Jurkat, Clone E6-1 (cell line): ENCODE results near the gene TUBA4A.

Experiments used
- DNase-seq: peaks from one replicate; pipeline ENCODE4 v3.0.0-alpha.2; 2011; ENCODE audit warnings: low read depth, low spot score
- H3K4me3 ChIP-seq: 2 replicates; pipeline ENCODE4 v1.5.1; 2011; ENCODE audit warnings: mild to moderate bottlenecking, low read length, control low read depth, moderate library complexity

TUBA4A gene

GRCh38 chr2:219219784-219220532 lies 33.8 kb downstream of the TUBA4A start:
- no peak for DNase-seq

GRCh38 chr2:219218732-219219701 lies 34.7 kb downstream of the TUBA4A start, which contains the start of gene ABCB6:
ABCB6 (minus strand) TSS chr2:219218958; CDS start chr2:219218673, 285 bp downstream.
- peak within 1 kb of the TSS; percentile 56 for H3K4me3 ChIP-seq
- peak; percentile 63 for DNase-seq

More at GRCh38 chr2:219219784-219220532, 33.8 kb downstream of the TUBA4A start:
- no peak overlapping the region for H3K4me3 ChIP-seq

- H3K4me3 ChIP-seq, result peak overlapping the region; percentile 56
These were observed 35.4 kb downstream of the TUBA4A start for GRCh38 chr2:219218217-219218731.

GRCh38 chr2:219216535-219216915 lies 37.2 kb downstream of the TUBA4A start:
- no peak for DNase-seq
- no peak overlapping the region for H3K4me3 ChIP-seq

More at GRCh38 chr2:219218217-219218731, 35.4 kb downstream of the TUBA4A start:
- no peak for DNase-seq

- no peak overlapping the region for H3K4me3 ChIP-seq
These were observed 37.7 kb downstream of the TUBA4A start for GRCh38 chr2:219215871-219216534.

GRCh38 chr2:219214786-219215185 lies 38.9 kb downstream of the TUBA4A start:
- H3K4me3 ChIP-seq, result no peak overlapping the region

More at GRCh38 chr2:219215871-219216534, 37.7 kb downstream of the TUBA4A start:
- no peak for DNase-seq

GRCh38 chr2:219214141-219214540 lies 39.6 kb downstream of the TUBA4A start:
- no peak for DNase-seq
- H3K4me3 ChIP-seq, result no peak overlapping the region

More at GRCh38 chr2:219214786-219215185, 38.9 kb downstream of the TUBA4A start:
- no peak for DNase-seq

GRCh38 chr2:219213486-219214071 lies 40.1 kb downstream of the TUBA4A start:
- no peak for DNase-seq
- H3K4me3 ChIP-seq, result no peak overlapping the region

- no peak for DNase-seq
- H3K4me3 ChIP-seq, result no peak overlapping the region
These were observed 40.7 kb downstream of the TUBA4A start for GRCh38 chr2:219213026-219213415.

- no peak overlapping the region for H3K4me3 ChIP-seq
- no peak for DNase-seq
These were observed 42.8 kb downstream of the TUBA4A start for GRCh38 chr2:219210886-219211362.

GRCh38 chr2:219210196-219210885 lies 43.4 kb downstream of the TUBA4A start:
- H3K4me3 ChIP-seq, result no peak overlapping the region
- no peak for DNase-seq

GRCh38 chr2:219209236-219210195 lies 44.2 kb downstream of the TUBA4A start:
- DNase-seq, result no peak
- H3K4me3 ChIP-seq, result no peak overlapping the region

- DNase-seq, result no peak
- H3K4me3 ChIP-seq, result no peak overlapping the region
These were observed 45.6 kb downstream of the TUBA4A start for GRCh38 chr2:219207884-219208740.

GRCh38 chr2:219207134-219207883 lies 46.4 kb downstream of the TUBA4A start:
- DNase-seq, result no peak
- H3K4me3 ChIP-seq, result peak overlapping the region; percentile 58

- DNase-seq, result peak; percentile 87
- peak within 1 kb of the TSS; percentile 60 for H3K4me3 ChIP-seq
These were observed 47.2 kb downstream of the TUBA4A start, which contains the start of gene ZFAND2B for GRCh38 chr2:219206328-219207133. ZFAND2B (plus strand) TSS chr2:219206782; CDS start chr2:219206988, 206 bp downstream.
